Ovary (tissue), 9 donors: ENCODE measurements around the gene SLC35A3. TPM values are rescaled to one million over a fixed set of nuclear protein-coding genes. Genes with fewer than 3 reads are reported as not detected.
"Not testable (repeated sequence)": the region's sequence is repeated elsewhere in the genome, so short reads cannot be mapped to it uniquely, and the experiment has no call there.

Experiments
- DNase-seq, 5 donors: peaks; one replicate each; pipeline ENCODE4 v3.0.0-alpha.2; 2019 to 2020
- H3K27ac ChIP-seq, 2 donors: fragments of 200-600 bp; one replicate each; pipeline versions ENCODE4 v1.5.1 to v1.8.0; 2019 to 2022
- H3K27me3 ChIP-seq: fragments of 200-600 bp; one replicate; pipeline ENCODE4 v1.8.0; 2022
- H3K36me3 ChIP-seq: fragments of 200-600 bp; sonication (generic); one replicate; pipeline ENCODE4 v1.5.1; 2019
- H3K4me1 ChIP-seq: one replicate; pipeline ENCODE4 v1.8.1; 2013; ENCODE audit warnings: mild to moderate bottlenecking, moderate library complexity; ENCODE audit not compliant: insufficient read depth
- H3K4me3 ChIP-seq: fragments of 200-600 bp; sonication (generic); one replicate; pipeline ENCODE4 v1.5.1; 2017
- H3K9me3 ChIP-seq, 2 donors: fragments of 200-600 bp in 1 of 2; sonication (generic) in 1 of 2; one replicate each; pipeline versions ENCODE4 v1.5.1 to v1.8.1; 2013 to 2019; ENCODE audit warnings: mild to moderate bottlenecking in 1 of 2, moderate library complexity in 1 of 2
- EP300 ChIP-seq: sonication (generic); formaldehyde crosslinking; IDR thresholded peaks from one replicate; pipeline ENCODE4 v1.6.1; 2017; ENCODE audit warnings: antibody characterized with exemption
- POLR2A ChIP-seq: fragments of 450-650 bp; IDR thresholded peaks from one replicate; pipeline ENCODE4 v1.6.1; 2017; ENCODE audit warnings: antibody characterized with exemption, mild to moderate bottlenecking, moderate library complexity
- WGBS, 3 donors: extraction: QIAGEN DNeasy Blood & Tissue Kit in 1 of 3; methylation state at CpG; one replicate each; pipeline versions ENCODE4 v1.1.5 to v1.1.7; 2013 to 2017; 5-methylcytosine and 5-hydroxymethylcytosine counted together
- intact Hi-C, 4 donors: fragments of 100-400 bp; cut with DNase I; formaldehyde crosslinking; loops; one replicate each; pipeline versions ENCODE4 v1.11.0 to v1.15.1; 2022 to 2023
- polyA plus RNA-seq, 2 donors: library from polyadenylated mRNA; stranded (reverse); fragments of 200-250 nt in 1 of 2; fragments of 350-450 nt in 1 of 2; fragmentation: Illumina TruSeq in 1 of 2; extraction: RNeasy Lipid Tissue Mini Kit (QIAGEN cat#74804) in 1 of 2; gene quantifications; one replicate each; pipeline ENCODE4 v1.2.3, GENCODE V29; 2013 to 2014
- total RNA-seq, 7 donors: library from RNA; depleted of rRNA in 2 of 7; stranded (reverse); fragments of >200 nt in 2 of 7; fragmentation: NEBNext Ultra II Directional in 3 of 7; extraction: Animal tissue kit (Norgen Biotek cat#: 25700) in 3 of 7; gene quantifications; one replicate each; pipeline versions ENCODE4 v1.1.0 to v1.2.4, GENCODE V29; 2016 to 2023
- TF ChIP-seq, protein P1 (sequence below), 3 donors: fragments of 450-650 bp in 2 of 3; fragments of 200-600 bp in 1 of 3; IDR thresholded peaks; one replicate each; pipeline versions ENCODE4 v1.5.1 to v1.8.0; 2016 to 2022; ENCODE audit warnings: antibody characterized with exemption in 3 of 3, mild to moderate bottlenecking in 1 of 3
- donor health status: DM: no; HTN: no; CAD: no; lungs with moderate emphysema.
- donor health status: DM: no; HTN: no; CAD: no.
- donor health status: Bipolar disorder and iron deficiency.
- donor health status: DM: yes; HTN: yes; CAD: no.
- donor health status: DM: no; HTN: no; CAD: no.
- donor health status: DM: yes; HTN: yes; CAD: no.

The SLC35A3 gene
- total and polyA plus RNA-seq, 9 donors, result 7.7 to 22.8 (median 14.3) TPM

- H3K36me3 ChIP-seq, result no peaks in the 10 kb centered on the region
- DNase-seq, result no peak
- intact Hi-C loops, result no loop called here
- no peaks in the 10 kb centered on the region for H3K9me3 ChIP-seq
- no peak for TF ChIP-seq POLR2A
- TF ChIP-seq EP300, result no peak
- TF ChIP-seq, protein P1, sequence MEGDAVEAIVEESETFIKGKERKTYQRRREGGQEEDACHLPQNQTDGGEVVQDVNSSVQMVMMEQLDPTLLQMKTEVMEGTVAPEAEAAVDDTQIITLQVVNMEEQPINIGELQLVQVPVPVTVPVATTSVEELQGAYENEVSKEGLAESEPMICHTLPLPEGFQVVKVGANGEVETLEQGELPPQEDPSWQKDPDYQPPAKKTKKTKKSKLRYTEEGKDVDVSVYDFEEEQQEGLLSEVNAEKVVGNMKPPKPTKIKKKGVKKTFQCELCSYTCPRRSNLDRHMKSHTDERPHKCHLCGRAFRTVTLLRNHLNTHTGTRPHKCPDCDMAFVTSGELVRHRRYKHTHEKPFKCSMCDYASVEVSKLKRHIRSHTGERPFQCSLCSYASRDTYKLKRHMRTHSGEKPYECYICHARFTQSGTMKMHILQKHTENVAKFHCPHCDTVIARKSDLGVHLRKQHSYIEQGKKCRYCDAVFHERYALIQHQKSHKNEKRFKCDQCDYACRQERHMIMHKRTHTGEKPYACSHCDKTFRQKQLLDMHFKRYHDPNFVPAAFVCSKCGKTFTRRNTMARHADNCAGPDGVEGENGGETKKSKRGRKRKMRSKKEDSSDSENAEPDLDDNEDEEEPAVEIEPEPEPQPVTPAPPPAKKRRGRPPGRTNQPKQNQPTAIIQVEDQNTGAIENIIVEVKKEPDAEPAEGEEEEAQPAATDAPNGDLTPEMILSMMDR (IDR thresholded peaks at IDR 0.05), result no peak
- 17 to 23% (median 17%) methylated on average over 6 of the region's 6 CpGs for WGBS, 3 donors
- H3K27me3 ChIP-seq, result no peaks in the 10 kb centered on the region
- H3K27ac ChIP-seq, result peak overlapping the region in 1 of 2 donors; percentile 57
- peak overlapping the region; percentile 89 for H3K4me3 ChIP-seq
- H3K4me1 ChIP-seq, result no peaks in the 10 kb centered on the region
These were observed 502 bp upstream of the SLC35A3 start for GRCh38 chr1:99969260-99969728.

GRCh38 chr1:99970713-99971255, 988 bp downstream of the SLC35A3 start:
- TF ChIP-seq POLR2A (no peak), EP300 (no peak)
- TF ChIP-seq, protein P1 (IDR thresholded peaks at IDR 0.05), result no peak
- H3K27ac ChIP-seq, result no peak overlapping the region
- intact Hi-C loops, result no loop called here
- H3K4me1 ChIP-seq, result no peaks in the 10 kb centered on the region
- WGBS, 3 donors, result 48 to 51% (median 48%) methylated on average over 7 of the region's 7 CpGs
- H3K9me3 ChIP-seq, result no peaks in the 10 kb centered on the region
- H3K4me3 ChIP-seq, result peak overlapping the region; percentile 89
- DNase-seq, result no peak
- no peaks in the 10 kb centered on the region for H3K27me3 ChIP-seq
- H3K36me3 ChIP-seq, result no peaks in the 10 kb centered on the region

DNA sequence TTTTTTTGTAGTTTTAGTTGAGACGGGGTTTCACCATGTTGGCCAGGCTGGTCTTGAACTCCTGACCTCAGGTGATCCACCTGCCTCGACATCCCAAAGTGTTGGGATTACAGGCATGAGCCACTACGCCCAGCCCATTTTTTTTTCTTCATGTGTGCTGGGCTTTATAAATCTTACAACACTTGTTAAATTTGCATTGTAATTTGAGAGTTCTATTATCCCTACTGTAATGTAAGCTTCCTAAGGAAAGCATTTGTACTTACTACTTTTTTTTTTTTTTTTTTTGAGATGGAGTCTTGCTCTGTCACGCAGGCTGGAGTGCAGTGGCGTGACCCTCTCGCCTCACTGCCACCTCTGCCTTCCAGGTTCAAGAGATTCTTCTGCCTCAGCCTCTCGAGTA, 2.3 kb downstream of the SLC35A3 start:
- H3K4me1 ChIP-seq, H3K27me3 ChIP-seq, H3K27ac ChIP-seq, H3K4me3 ChIP-seq, intact Hi-C loops, DNase-seq, H3K36me3 ChIP-seq, H3K9me3 ChIP-seq: not testable (repeated sequence)
- WGBS, 3 donors, result 90 to 92% (median 90%) methylated on average over 7 of the region's 7 CpGs

- no peaks in the 10 kb centered on the region for H3K4me1 ChIP-seq
- H3K9me3 ChIP-seq, result no peaks in the 10 kb centered on the region
- no peak overlapping the region for H3K27ac ChIP-seq
- whole genome bisulfite sequencing, 3 donors, result 91 to 95% (median 92%) methylated on average over 3 of the region's 3 CpGs
- TF ChIP-seq, protein P1 (IDR thresholded peaks at IDR 0.05), result no peak
- TF ChIP-seq EP300, result no peak
- TF ChIP-seq POLR2A, result no peak
- no peaks in the 10 kb centered on the region for H3K27me3 ChIP-seq
- H3K4me3 ChIP-seq, result no peak overlapping the region
- intact Hi-C loops, result no loop called here
- H3K36me3 ChIP-seq, result no peaks in the 10 kb centered on the region
- no peak for DNase-seq
These were observed 5.7 kb downstream of the SLC35A3 start for GRCh38 chr1:99975529-99975928.

GRCh38 chr1:99977326-99977725, 7.5 kb downstream of the SLC35A3 start:
- intact Hi-C loops, H3K36me3 ChIP-seq, H3K4me1 ChIP-seq, H3K27me3 ChIP-seq, DNase-seq, H3K27ac ChIP-seq, H3K4me3 ChIP-seq, H3K9me3 ChIP-seq: not testable (repeated sequence)
- WGBS, 3 donors, result 88 to 89% (median 89%) methylated on average over 12 of the region's 12 CpGs
